Ishikawa (cell line): ENCODE data around the gene B3GLCT.

Experiments
- CEBPB ChIP-seq: IDR thresholded peaks from 2 replicates; pipeline ENCODE4 v1.6.1; 2012
- CREB1 ChIP-seq: IDR thresholded peaks from 2 replicates; pipeline ENCODE4 v1.6.1; 2012; ENCODE audit warnings: low read depth
- EGR1 ChIP-seq: IDR thresholded peaks from 2 replicates; pipeline ENCODE4 v1.6.1; 2012
- EP300 ChIP-seq: IDR thresholded peaks from 2 replicates; pipeline ENCODE4 v1.6.1; 2012; ENCODE audit warnings: borderline replicate concordance
- FOXM1 ChIP-seq: IDR thresholded peaks from 2 replicates; pipeline ENCODE4 v1.6.1; 2012; ENCODE audit warnings: low read depth, borderline replicate concordance
- NFIC ChIP-seq: IDR thresholded peaks from 2 replicates; pipeline ENCODE4 v1.6.1; 2012
- RAD21 ChIP-seq: IDR thresholded peaks from 2 replicates; pipeline ENCODE4 v1.6.1; 2012; ENCODE audit warnings: low read depth
- TAF1 ChIP-seq: IDR thresholded peaks from 2 replicates; pipeline ENCODE4 v1.6.1; 2012; ENCODE audit warnings: low read depth, mild to moderate bottlenecking
- TCF12 ChIP-seq: IDR thresholded peaks from 2 replicates; pipeline ENCODE4 v1.6.1; 2012; ENCODE audit warnings: low read depth
- TEAD4 ChIP-seq: IDR thresholded peaks from 2 replicates; pipeline ENCODE4 v1.6.1; 2012
- YY1 ChIP-seq: IDR thresholded peaks from 2 replicates; pipeline ENCODE4 v1.6.1; 2012; ENCODE audit warnings: low read depth
- ZBTB7A ChIP-seq: IDR thresholded peaks from 2 replicates; pipeline ENCODE4 v1.6.1; 2012; ENCODE audit warnings: low read depth
- TF ChIP-seq, protein P1 (sequence below): IDR thresholded peaks from 2 replicates; pipeline ENCODE4 v1.6.1; 2012; ENCODE audit warnings: low read depth, mild to moderate bottlenecking
- TF ChIP-seq, protein P2 (sequence below): IDR thresholded peaks from 2 replicates; pipeline ENCODE4 v1.6.1; 2012
- TF ChIP-seq, protein P3 (sequence below): IDR thresholded peaks from 2 replicates; pipeline ENCODE4 v1.6.1; 2012

The B3GLCT gene

DNA sequence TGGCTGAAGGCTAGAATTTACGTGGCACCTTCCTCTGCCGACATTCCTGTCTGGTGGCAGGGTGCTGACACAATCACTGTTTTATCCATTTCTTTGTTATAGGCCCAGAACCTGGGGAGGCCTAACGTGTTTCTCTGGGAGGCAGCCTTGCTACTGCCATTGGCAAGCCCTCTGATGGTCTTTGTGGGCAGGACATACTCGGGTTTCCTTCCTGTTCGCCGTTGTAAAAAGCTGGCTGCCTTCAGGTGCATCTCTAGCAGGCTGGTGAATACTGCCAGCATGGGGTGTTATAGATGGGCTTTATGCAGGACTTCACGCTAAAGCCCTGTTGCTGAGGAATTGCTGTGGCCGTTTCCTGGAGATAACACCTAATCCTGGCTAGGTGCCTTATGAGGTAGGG, 28.1 kb downstream of the B3GLCT start:
- no peak for TF ChIP-seq CEBPB
- TF ChIP-seq TCF12, result no peak
- TF ChIP-seq FOXM1, result no peak
- no peak for TF ChIP-seq ZBTB7A

DNA sequence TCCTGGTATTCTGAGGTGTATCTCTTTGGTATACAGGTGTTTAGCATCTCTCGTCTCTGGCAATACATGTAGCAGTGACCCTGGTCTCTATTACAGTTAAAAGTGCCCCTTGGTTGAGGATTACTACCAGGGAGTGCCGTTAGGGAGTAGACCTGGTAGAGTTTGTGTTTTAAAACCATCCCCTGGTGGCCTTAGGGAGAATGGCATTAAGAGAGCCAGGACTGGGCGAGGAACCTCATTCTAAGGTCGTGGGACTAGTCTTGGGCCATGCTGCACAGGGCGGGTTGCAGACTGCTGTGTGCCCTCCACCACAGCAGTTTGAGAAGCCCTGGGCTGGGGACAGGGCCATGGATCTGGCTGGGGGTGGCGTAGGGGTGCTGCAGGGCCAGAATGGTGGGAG, 35.0 kb downstream of the B3GLCT start:
- TF ChIP-seq FOXM1, result no peak
- no peak for TF ChIP-seq EGR1
- TF ChIP-seq, protein P1, sequence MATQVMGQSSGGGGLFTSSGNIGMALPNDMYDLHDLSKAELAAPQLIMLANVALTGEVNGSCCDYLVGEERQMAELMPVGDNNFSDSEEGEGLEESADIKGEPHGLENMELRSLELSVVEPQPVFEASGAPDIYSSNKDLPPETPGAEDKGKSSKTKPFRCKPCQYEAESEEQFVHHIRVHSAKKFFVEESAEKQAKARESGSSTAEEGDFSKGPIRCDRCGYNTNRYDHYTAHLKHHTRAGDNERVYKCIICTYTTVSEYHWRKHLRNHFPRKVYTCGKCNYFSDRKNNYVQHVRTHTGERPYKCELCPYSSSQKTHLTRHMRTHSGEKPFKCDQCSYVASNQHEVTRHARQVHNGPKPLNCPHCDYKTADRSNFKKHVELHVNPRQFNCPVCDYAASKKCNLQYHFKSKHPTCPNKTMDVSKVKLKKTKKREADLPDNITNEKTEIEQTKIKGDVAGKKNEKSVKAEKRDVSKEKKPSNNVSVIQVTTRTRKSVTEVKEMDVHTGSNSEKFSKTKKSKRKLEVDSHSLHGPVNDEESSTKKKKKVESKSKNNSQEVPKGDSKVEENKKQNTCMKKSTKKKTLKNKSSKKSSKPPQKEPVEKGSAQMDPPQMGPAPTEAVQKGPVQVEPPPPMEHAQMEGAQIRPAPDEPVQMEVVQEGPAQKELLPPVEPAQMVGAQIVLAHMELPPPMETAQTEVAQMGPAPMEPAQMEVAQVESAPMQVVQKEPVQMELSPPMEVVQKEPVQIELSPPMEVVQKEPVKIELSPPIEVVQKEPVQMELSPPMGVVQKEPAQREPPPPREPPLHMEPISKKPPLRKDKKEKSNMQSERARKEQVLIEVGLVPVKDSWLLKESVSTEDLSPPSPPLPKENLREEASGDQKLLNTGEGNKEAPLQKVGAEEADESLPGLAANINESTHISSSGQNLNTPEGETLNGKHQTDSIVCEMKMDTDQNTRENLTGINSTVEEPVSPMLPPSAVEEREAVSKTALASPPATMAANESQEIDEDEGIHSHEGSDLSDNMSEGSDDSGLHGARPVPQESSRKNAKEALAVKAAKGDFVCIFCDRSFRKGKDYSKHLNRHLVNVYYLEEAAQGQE, result no peak
- TF ChIP-seq, protein P2, sequence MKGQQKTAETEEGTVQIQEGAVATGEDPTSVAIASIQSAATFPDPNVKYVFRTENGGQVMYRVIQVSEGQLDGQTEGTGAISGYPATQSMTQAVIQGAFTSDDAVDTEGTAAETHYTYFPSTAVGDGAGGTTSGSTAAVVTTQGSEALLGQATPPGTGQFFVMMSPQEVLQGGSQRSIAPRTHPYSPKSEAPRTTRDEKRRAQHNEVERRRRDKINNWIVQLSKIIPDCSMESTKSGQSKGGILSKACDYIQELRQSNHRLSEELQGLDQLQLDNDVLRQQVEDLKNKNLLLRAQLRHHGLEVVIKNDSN, result no peak
- no peak for TF ChIP-seq ZBTB7A
- no peak for TF ChIP-seq TCF12
- TF ChIP-seq EP300, result no peak
- TF ChIP-seq NFIC, result no peak
- TF ChIP-seq CEBPB, result no peak
- no peak for TF ChIP-seq YY1
- TF ChIP-seq CREB1, result no peak

- TF ChIP-seq TEAD4 (no peak), RAD21 (peak; percentile 71), CEBPB (0 out of 2 replicates have a peak, but pooled peaks have one; percentile 50), EP300 (no peak)
Measured at GRCh38 chr13:31236211-31236786, 36.5 kb downstream of the B3GLCT start.

DNA sequence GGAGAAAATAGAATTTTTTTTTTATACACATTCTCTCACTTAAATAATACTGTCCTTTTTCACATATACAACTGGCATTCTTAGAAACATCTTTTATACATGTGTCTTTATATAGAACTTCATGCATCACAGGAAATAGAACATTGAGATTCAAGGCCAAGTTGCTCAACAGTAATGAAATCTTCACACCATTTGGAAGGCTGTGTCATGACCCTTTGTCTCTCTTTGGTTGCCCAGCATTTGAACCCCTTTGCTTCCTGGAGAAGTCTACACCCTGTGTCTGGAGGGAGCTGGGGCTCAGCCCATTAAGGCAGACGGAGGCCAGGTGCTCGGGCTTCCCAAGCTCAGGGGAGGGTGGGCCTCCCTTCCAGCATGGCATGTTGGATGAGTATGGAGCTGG, 41.1 kb downstream of the B3GLCT start:
- no peak for TF ChIP-seq CREB1
- no peak for TF ChIP-seq NFIC
- TF ChIP-seq, protein P1, result no peak
- no peak for TF ChIP-seq RAD21
- no peak for TF ChIP-seq TAF1
- TF ChIP-seq EP300, result no peak
- TF ChIP-seq EGR1, result no peak
- no peak for TF ChIP-seq FOXM1
- no peak for TF ChIP-seq TCF12
- TF ChIP-seq YY1, result no peak
- TF ChIP-seq, protein P2, result no peak
- TF ChIP-seq CEBPB, result no peak
- TF ChIP-seq, protein P3, sequence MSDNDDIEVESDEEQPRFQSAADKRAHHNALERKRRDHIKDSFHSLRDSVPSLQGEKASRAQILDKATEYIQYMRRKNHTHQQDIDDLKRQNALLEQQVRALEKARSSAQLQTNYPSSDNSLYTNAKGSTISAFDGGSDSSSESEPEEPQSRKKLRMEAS, result no peak
- TF ChIP-seq ZBTB7A, result no peak
- TF ChIP-seq TEAD4, result no peak

DNA sequence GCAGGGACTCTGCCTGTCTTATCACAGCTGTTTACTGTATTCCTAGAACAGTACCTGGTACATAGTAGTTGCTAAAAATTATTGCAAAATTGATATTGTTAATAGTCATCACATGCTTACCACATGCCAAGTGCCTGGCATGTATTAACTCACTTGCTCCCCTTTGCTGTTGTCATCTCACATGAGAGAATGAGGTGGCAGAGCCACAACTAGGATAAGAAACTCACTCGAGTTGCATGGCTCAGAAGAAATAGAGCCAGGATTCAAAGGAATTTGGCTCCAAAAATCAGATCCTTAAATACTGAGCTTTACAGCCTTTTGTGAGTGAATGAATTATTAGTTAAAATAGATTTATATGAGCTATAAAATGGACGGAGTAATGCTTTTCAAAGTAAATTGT, 42.6 kb downstream of the B3GLCT start:
- TF ChIP-seq TAF1, result no peak
- TF ChIP-seq, protein P2, result no peak
- TF ChIP-seq, protein P3, result no peak
- TF ChIP-seq, protein P1, result no peak
- TF ChIP-seq FOXM1, result no peak
- TF ChIP-seq TEAD4, result no peak
- TF ChIP-seq CREB1, result no peak
- no peak for TF ChIP-seq YY1
- TF ChIP-seq CEBPB, result no peak
- TF ChIP-seq NFIC, result no peak
- no peak for TF ChIP-seq EGR1
